DOHH2 (cell line): Measurements from ENCODE around the gene DOP1A.

Experiments used
- H3F3A ChIP-seq: fragments of 200-600 bp; sonication (generic), shearing (Covaris generic); 2 replicates; pipeline ENCODE4 v1.6.0; 2016; ENCODE audit warnings: antibody characterized with exemption, mild to moderate bottlenecking; ENCODE audit not compliant: control insufficient read depth, insufficient read depth
- H3K27ac ChIP-seq: fragments of 200-600 bp; sonication (generic); 2 replicates; pipeline ENCODE4 v1.5.1; 2014; ENCODE audit warnings: low read depth, mild to moderate bottlenecking, low read length, moderate library complexity
- H3K27me3 ChIP-seq: fragments of 200-600 bp; sonication (generic); 2 replicates; pipeline ENCODE4 v1.6.1; 2014; ENCODE audit warnings: mild to moderate bottlenecking, low read length, mixed read lengths; ENCODE audit not compliant: control insufficient read depth
- H3K36me3 ChIP-seq: fragments of 200-600 bp; sonication (generic); 2 replicates; pipeline ENCODE4 v1.6.1; 2014; ENCODE audit warnings: mild to moderate bottlenecking, low read length, moderate library complexity, mixed read lengths; ENCODE audit not compliant: control insufficient read depth
- H3K4me1 ChIP-seq: fragments of 200-600 bp; sonication (generic); 2 replicates; pipeline ENCODE4 v1.6.1; 2014; ENCODE audit warnings: mild to moderate bottlenecking, low read length, mixed read lengths; ENCODE audit not compliant: control insufficient read depth
- H3K4me2 ChIP-seq: fragments of 200-600 bp; sonication (generic); 2 replicates; pipeline ENCODE4 v1.6.0; 2014; ENCODE audit warnings: mild to moderate bottlenecking, low read length, moderate library complexity
- H3K4me3 ChIP-seq: fragments of 200-600 bp; sonication (generic); 2 replicates; pipeline ENCODE4 v1.5.1; 2014; ENCODE audit warnings: mild to moderate bottlenecking, low read length, mixed read lengths
- H3K79me2 ChIP-seq: fragments of 200-600 bp; sonication (generic); 2 replicates; pipeline ENCODE4 v1.6.1; 2014; ENCODE audit warnings: mild to moderate bottlenecking, low read length, mixed read lengths; ENCODE audit not compliant: control insufficient read depth
- H3K9me2 ChIP-seq: fragments of 200-600 bp; sonication (generic); replicated peaks from 2 replicates; pipeline ENCODE4 v1.6.1; 2014; ENCODE audit warnings: mild to moderate bottlenecking, low read length, mixed read lengths; ENCODE audit not compliant: control insufficient read depth
- H3K9me3 ChIP-seq: fragments of 200-600 bp; sonication (generic); 2 replicates; pipeline ENCODE4 v1.6.1; 2014; ENCODE audit warnings: antibody characterized with exemption, low read length, mixed read lengths; ENCODE audit not compliant: control insufficient read depth, insufficient read depth
- H4K20me1 ChIP-seq: fragments of 200-600 bp; sonication (generic); 2 replicates; pipeline ENCODE4 v1.6.0; 2014; ENCODE audit warnings: low read depth, mild to moderate bottlenecking, antibody characterized with exemption, low read length, moderate library complexity; ENCODE audit not compliant: control insufficient read depth, insufficient read depth
- EZH2phosphoT487 ChIP-seq: fragments of 200-600 bp; sonication (generic); IDR thresholded peaks from 2 replicates; pipeline ENCODE4 v1.6.1; 2017; ENCODE audit warnings: borderline replicate concordance, mild to moderate bottlenecking, antibody characterized with exemption, low read length, moderate library complexity, mixed read lengths
- TF ChIP-seq, protein P1 (sequence below): fragments of 200-600 bp; sonication (generic); IDR thresholded peaks from one replicate; pipeline ENCODE4 v1.5.1; 2014; ENCODE audit warnings: antibody characterized with exemption, mild to moderate bottlenecking, low read depth, low read length; ENCODE audit not compliant: poor library complexity, severe bottlenecking

The DOP1A gene

DNA sequence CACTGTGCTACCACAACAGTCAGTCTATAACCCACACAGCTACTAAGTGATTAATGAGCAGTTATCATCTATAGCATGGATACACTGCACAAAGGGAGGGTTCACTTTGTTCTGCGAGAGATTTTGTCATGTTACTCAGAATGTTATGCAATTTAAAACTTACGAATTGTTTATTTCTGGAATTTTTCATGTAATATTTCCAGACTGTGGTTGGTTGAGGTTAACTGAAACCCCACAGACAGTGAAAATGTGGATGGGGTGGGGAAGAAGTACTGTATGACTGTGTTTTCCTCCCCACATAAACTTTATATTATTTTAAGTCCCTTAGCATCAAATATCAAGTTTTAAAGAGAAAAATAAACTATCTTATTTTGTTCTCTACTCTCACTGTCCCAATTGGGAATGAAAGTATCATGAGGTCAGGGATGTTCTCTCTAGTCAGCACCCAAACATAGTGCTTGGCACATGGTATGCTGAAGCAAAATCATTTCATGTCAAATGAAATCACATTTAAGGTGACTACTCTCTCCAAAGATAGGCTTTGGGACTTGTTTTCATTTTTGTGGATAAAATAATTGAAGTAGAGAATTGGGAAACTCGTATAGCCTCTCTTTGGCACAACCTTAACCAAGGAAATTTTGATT is 25.4 kb downstream of the DOP1A start:
- peaks cover 5% of the 10 kb centered on the region for H3K36me3 ChIP-seq
- H3K27ac ChIP-seq, result no peak overlapping the region
- no peaks in the 10 kb centered on the region for H3F3A ChIP-seq
- no peak for TF ChIP-seq EZH2phosphoT487
- TF ChIP-seq, protein P1, sequence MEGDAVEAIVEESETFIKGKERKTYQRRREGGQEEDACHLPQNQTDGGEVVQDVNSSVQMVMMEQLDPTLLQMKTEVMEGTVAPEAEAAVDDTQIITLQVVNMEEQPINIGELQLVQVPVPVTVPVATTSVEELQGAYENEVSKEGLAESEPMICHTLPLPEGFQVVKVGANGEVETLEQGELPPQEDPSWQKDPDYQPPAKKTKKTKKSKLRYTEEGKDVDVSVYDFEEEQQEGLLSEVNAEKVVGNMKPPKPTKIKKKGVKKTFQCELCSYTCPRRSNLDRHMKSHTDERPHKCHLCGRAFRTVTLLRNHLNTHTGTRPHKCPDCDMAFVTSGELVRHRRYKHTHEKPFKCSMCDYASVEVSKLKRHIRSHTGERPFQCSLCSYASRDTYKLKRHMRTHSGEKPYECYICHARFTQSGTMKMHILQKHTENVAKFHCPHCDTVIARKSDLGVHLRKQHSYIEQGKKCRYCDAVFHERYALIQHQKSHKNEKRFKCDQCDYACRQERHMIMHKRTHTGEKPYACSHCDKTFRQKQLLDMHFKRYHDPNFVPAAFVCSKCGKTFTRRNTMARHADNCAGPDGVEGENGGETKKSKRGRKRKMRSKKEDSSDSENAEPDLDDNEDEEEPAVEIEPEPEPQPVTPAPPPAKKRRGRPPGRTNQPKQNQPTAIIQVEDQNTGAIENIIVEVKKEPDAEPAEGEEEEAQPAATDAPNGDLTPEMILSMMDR, result no peak
- no peaks in the 10 kb centered on the region for H3K27me3 ChIP-seq
- no peaks in the 10 kb centered on the region for H3K4me1 ChIP-seq
- H3K79me2 ChIP-seq, result peaks cover 50% of the 10 kb centered on the region
- no peaks in the 10 kb centered on the region for H4K20me1 ChIP-seq
- no peak overlapping the region for H3K4me3 ChIP-seq
- no peaks in the 10 kb centered on the region for H3K9me3 ChIP-seq
- no peaks in the 10 kb centered on the region for H3K9me2 ChIP-seq
- no peak overlapping the region for H3K4me2 ChIP-seq

DNA sequence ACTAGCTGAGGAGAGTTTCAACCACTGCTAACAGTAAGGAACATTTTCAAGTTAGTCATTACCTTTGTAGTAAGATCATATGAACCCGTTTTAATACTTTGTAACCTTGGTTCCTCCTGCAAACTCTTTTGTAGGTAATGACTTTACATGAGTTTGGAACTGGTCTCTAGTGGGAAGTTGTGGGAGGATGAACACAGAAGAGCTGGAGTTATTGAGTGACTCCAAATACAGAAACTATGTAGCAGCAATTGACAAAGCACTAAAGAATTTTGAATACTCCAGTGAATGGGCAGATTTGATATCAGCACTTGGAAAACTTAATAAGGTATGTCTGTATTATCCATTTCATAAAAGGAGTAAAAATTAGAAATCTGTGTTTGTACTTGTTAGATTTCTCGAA is 29.3 kb downstream of the DOP1A start:
- no peaks in the 10 kb centered on the region for H3K9me2 ChIP-seq
- peaks cover 38% of the 10 kb centered on the region for H3K79me2 ChIP-seq
- no peak overlapping the region for H3K27ac ChIP-seq
- peaks cover 20% of the 10 kb centered on the region for H3K36me3 ChIP-seq
- H3F3A ChIP-seq, result no peaks in the 10 kb centered on the region
- H3K9me3 ChIP-seq, result no peaks in the 10 kb centered on the region
- H3K4me3 ChIP-seq, result no peak overlapping the region
- no peaks in the 10 kb centered on the region for H4K20me1 ChIP-seq
- H3K27me3 ChIP-seq, result no peaks in the 10 kb centered on the region
- H3K4me1 ChIP-seq, result no peaks in the 10 kb centered on the region
- H3K4me2 ChIP-seq, result no peak overlapping the region
- TF ChIP-seq, protein P1, result no peak
- no peak for TF ChIP-seq EZH2phosphoT487

DNA sequence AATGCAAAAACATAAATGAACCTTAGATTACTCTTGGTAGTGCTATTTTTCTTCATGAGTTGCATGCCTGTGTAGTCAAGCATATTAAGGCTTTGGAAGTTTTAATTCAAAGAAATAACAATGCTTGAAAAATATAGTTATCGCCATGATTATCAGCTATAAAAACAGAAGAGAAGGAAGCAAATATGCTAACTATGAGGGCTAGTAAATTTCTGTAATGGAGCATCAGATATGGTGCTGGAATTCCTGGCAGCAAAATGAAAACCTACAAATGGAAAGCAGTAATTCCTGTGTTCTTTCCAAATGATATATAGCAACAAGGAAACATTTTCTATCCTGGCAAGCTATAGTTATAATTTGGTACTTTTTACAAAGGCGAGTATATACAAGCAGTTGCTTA is 29.7 kb downstream of the DOP1A start:
- Histone ChIP-seq H3K79me2 (peaks cover 34% of the 10 kb centered on the region), H3K27ac (no peak overlapping the region)

More for the DNA sequence above, 29.7 kb downstream of the DOP1A start:
- Histone ChIP-seq H4K20me1 (no peaks in the 10 kb centered on the region), H3K9me2 (no peaks in the 10 kb centered on the region), H3K27me3 (no peaks in the 10 kb centered on the region), H3F3A (no peaks in the 10 kb centered on the region), H3K36me3 (peaks cover 23% of the 10 kb centered on the region), H3K9me3 (no peaks in the 10 kb centered on the region), H3K4me2 (no peak overlapping the region), H3K4me3 (no peak overlapping the region), H3K4me1 (no peaks in the 10 kb centered on the region)
- TF ChIP-seq, protein P1, result no peak
- TF ChIP-seq EZH2phosphoT487, result no peak
